CD4-positive, CD25-positive, alpha-beta regulatory T cell (primary cell): Measurements from ENCODE around the gene FGFR3. TPM values are rescaled to one million over a fixed set of nuclear protein-coding genes. Genes with fewer than 3 reads are reported as not detected.

Experiments
- ATAC-seq, 2 donors: fragments of 150-1000 bp; cut with Tn5 transposase; one replicate each; pipeline ENCODE4 v1.10.0; 2021; ENCODE audit warnings: low read depth in 2 of 2, moderate number of reproducible peaks in 2 of 2, moderate library complexity in 1 of 2
- DNase-seq, 3 donors: peaks; one replicate each; pipeline versions ENCODE4 v3.0.0 to v3.0.0-alpha.2; 2012 to 2022; ENCODE audit warnings: mixed read lengths in 1 of 3
- H3K27ac ChIP-seq: one replicate; pipeline ENCODE4 v1.7.0; 2013; ENCODE audit warnings: mild to moderate bottlenecking, low read length; ENCODE audit not compliant: insufficient read depth, poor library complexity, severe bottlenecking
- H3K27me3 ChIP-seq: one replicate; pipeline ENCODE4 v1.7.0; 2013; ENCODE audit warnings: low read length; ENCODE audit not compliant: control insufficient read depth, insufficient read depth
- H3K36me3 ChIP-seq: one replicate; pipeline ENCODE4 v1.7.0; 2013; ENCODE audit warnings: mild to moderate bottlenecking, low read length, moderate library complexity; ENCODE audit not compliant: control insufficient read depth, insufficient read depth
- H3K4me1 ChIP-seq: 2 replicates; pipeline ENCODE4 v1.7.0; 2013; ENCODE audit warnings: mild to moderate bottlenecking, low read length; ENCODE audit not compliant: insufficient read depth, control insufficient read depth, poor library complexity, severe bottlenecking
- H3K4me3 ChIP-seq: one replicate; pipeline ENCODE4 v1.7.0; 2013; ENCODE audit warnings: low read depth, mild to moderate bottlenecking, low read length, moderate library complexity
- H3K9me3 ChIP-seq, 2 experiments: 1 replicate in 1 of 2; 2 replicates in 1 of 2; pipeline ENCODE4 v1.7.0; 2013; ENCODE audit warnings: low read length in 2 of 2, mild to moderate bottlenecking in 1 of 2, moderate library complexity in 1 of 2; ENCODE audit not compliant: control insufficient read depth in 2 of 2
- H3K27ac Mint-ChIP-seq, 3 donors: one replicate each; pipeline ENCODE4 v1.8.0; 2020 to 2022; ENCODE audit warnings: mild to moderate bottlenecking in 3 of 3, mixed read lengths in 3 of 3, moderate library complexity in 2 of 3
- H3K27me3 Mint-ChIP-seq: one replicate; pipeline ENCODE4 v1.8.0; 2022; ENCODE audit warnings: mild to moderate bottlenecking, mixed read lengths
- H3K36me3 Mint-ChIP-seq: one replicate; pipeline ENCODE4 v1.8.0; 2020; ENCODE audit warnings: mixed read lengths
- H3K4me1 Mint-ChIP-seq, 4 donors: one replicate each; pipeline ENCODE4 v1.8.0; 2020 to 2022; ENCODE audit warnings: mixed read lengths in 4 of 4, mild to moderate bottlenecking in 1 of 4
- H3K4me3 Mint-ChIP-seq, 4 donors: one replicate each; pipeline ENCODE4 v1.8.0; 2020 to 2022; ENCODE audit warnings: mild to moderate bottlenecking in 4 of 4, mixed read lengths in 4 of 4, moderate library complexity in 3 of 4
- H3K9me3 Mint-ChIP-seq, 7 donors: one replicate each; pipeline ENCODE4 v1.8.0; 2020 to 2022; ENCODE audit warnings: mixed read lengths in 7 of 7, mild to moderate bottlenecking in 3 of 7, moderate library complexity in 2 of 7
- polyA plus RNA-seq, 4 donors: library from polyadenylated mRNA; unstranded; fragments of 300-500 nt; fragmentation: Illumina TruSeq; gene quantifications; one replicate each; pipeline ENCODE4 v1.2.3, GENCODE V29; 2021
- total RNA-seq: library from RNA; stranded (reverse); gene quantifications from one replicate; pipeline ENCODE4 v1.2.3, GENCODE V29; 2022

FGFR3 gene
- total and polyA plus RNA-seq, 5 donors from 2014 or later, result 0.25 TPM; not detected in 4

GRCh38 chr4:1783015-1783414 is 10.1 kb upstream of the FGFR3 start:
- no peak overlapping the region for H3K27ac ChIP-seq
- no peaks in the 10 kb centered on the region for H3K36me3 ChIP-seq
- H3K4me1 ChIP-seq, result no peaks in the 10 kb centered on the region
- Mint-ChIP-seq H3K36me3 (no peaks in the 10 kb centered on the region), H3K27me3 (no peaks in the 10 kb centered on the region), H3K4me3 (no peak overlapping the region), H3K4me1 (no peaks in the 10 kb centered on the region), H3K9me3 (no peaks in the 10 kb centered on the region), H3K27ac (no peak overlapping the region)
- ATAC-seq (no peak), DNase-seq (no peak)
- H3K27me3 ChIP-seq, result no peaks in the 10 kb centered on the region
- H3K4me3 ChIP-seq, result no peak overlapping the region
- no peaks in the 10 kb centered on the region for H3K9me3 ChIP-seq

GRCh38 chr4:1783970-1784369 is 9.1 kb upstream of the FGFR3 start:
- Histone ChIP-seq H3K27me3 (no peaks in the 10 kb centered on the region), H3K4me3 (no peak overlapping the region), H3K36me3 (no peaks in the 10 kb centered on the region), H3K4me1 (no peaks in the 10 kb centered on the region), H3K9me3 (no peaks in the 10 kb centered on the region), H3K27ac (no peak overlapping the region)
- ATAC-seq (no peak), DNase-seq (no peak)
- Mint-ChIP-seq H3K9me3 (no peaks in the 10 kb centered on the region), H3K4me3 (no peak overlapping the region), H3K4me1 (no peaks in the 10 kb centered on the region), H3K27me3 (no peaks in the 10 kb centered on the region), H3K36me3 (no peaks in the 10 kb centered on the region), H3K27ac (no peak overlapping the region)

GRCh38 chr4:1784395-1784788 is 8.7 kb upstream of the FGFR3 start:
- no peak overlapping the region for H3K4me3 ChIP-seq
- Mint-ChIP-seq H3K27ac (no peak overlapping the region), H3K4me1 (no peaks in the 10 kb centered on the region), H3K36me3 (no peaks in the 10 kb centered on the region), H3K27me3 (no peaks in the 10 kb centered on the region), H3K9me3 (no peaks in the 10 kb centered on the region), H3K4me3 (no peak overlapping the region)
- DNase-seq, result no peak
- no peak for ATAC-seq
- no peaks in the 10 kb centered on the region for H3K27me3 ChIP-seq
- H3K9me3 ChIP-seq, result no peaks in the 10 kb centered on the region
- no peaks in the 10 kb centered on the region for H3K4me1 ChIP-seq
- H3K36me3 ChIP-seq, result no peaks in the 10 kb centered on the region
- H3K27ac ChIP-seq, result no peak overlapping the region

GRCh38 chr4:1784789-1785591 is 8.1 kb upstream of the FGFR3 start:
- Histone ChIP-seq H3K4me3 (no peak overlapping the region), H3K4me1 (no peaks in the 10 kb centered on the region), H3K9me3 (no peaks in the 10 kb centered on the region), H3K27ac (no peak overlapping the region), H3K27me3 (no peaks in the 10 kb centered on the region), H3K36me3 (no peaks in the 10 kb centered on the region)
- H3K36me3 Mint-ChIP-seq, result no peaks in the 10 kb centered on the region
- ATAC-seq (no peak), DNase-seq (no peak)
- H3K27me3 Mint-ChIP-seq, result no peaks in the 10 kb centered on the region
- no peak overlapping the region for H3K27ac Mint-ChIP-seq
- no peaks in the 10 kb centered on the region for H3K9me3 Mint-ChIP-seq
- no peaks in the 10 kb centered on the region for H3K4me1 Mint-ChIP-seq
- H3K4me3 Mint-ChIP-seq, result no peak overlapping the region

GRCh38 chr4:1785592-1785991 is 7.5 kb upstream of the FGFR3 start:
- H3K4me3 Mint-ChIP-seq, result no peak overlapping the region
- DNase-seq, result no peak
- Histone ChIP-seq H3K36me3 (no peaks in the 10 kb centered on the region), H3K4me1 (no peaks in the 10 kb centered on the region), H3K27ac (no peak overlapping the region), H3K4me3 (no peak overlapping the region), H3K27me3 (no peaks in the 10 kb centered on the region), H3K9me3 (no peaks in the 10 kb centered on the region)
- H3K27me3 Mint-ChIP-seq, result peaks cover 5% of the 10 kb centered on the region
- H3K36me3 Mint-ChIP-seq, result no peaks in the 10 kb centered on the region
- no peak for ATAC-seq
- no peaks in the 10 kb centered on the region for H3K9me3 Mint-ChIP-seq
- H3K4me1 Mint-ChIP-seq, result no peaks in the 10 kb centered on the region
- no peak overlapping the region for H3K27ac Mint-ChIP-seq

GRCh38 chr4:1786544-1787362 is 6.3 kb upstream of the FGFR3 start:
- no peaks in the 10 kb centered on the region for H3K4me1 ChIP-seq
- H3K27ac Mint-ChIP-seq, result no peak overlapping the region
- DNase-seq, result no peak
- H3K4me3 Mint-ChIP-seq, result no peak overlapping the region
- H3K36me3 Mint-ChIP-seq, result no peaks in the 10 kb centered on the region
- H3K4me3 ChIP-seq, result no peak overlapping the region
- peaks cover 0 to 2% (median 0%) of the 10 kb centered on the region in 7 donors for H3K9me3 Mint-ChIP-seq
- no peaks in the 10 kb centered on the region for H3K27me3 ChIP-seq
- H3K9me3 ChIP-seq, result no peaks in the 10 kb centered on the region
- no peak for ATAC-seq
- H3K27me3 Mint-ChIP-seq, result peaks cover 14% of the 10 kb centered on the region
- no peaks in the 10 kb centered on the region for H3K36me3 ChIP-seq
- peaks cover 0 to 3% (median 0%) of the 10 kb centered on the region in 4 donors for H3K4me1 Mint-ChIP-seq
- H3K27ac ChIP-seq, result no peak overlapping the region

- no peak overlapping the region for H3K27ac ChIP-seq
- H3K36me3 ChIP-seq, result no peaks in the 10 kb centered on the region
- no peak overlapping the region for H3K4me3 ChIP-seq
- DNase-seq (no peak), ATAC-seq (no peak)
- Mint-ChIP-seq H3K36me3 (no peaks in the 10 kb centered on the region), H3K9me3 (peaks cover 0 to 2% (median 0%) of the 10 kb centered on the region in 7 donors), H3K4me1 (peaks cover 0 to 5% (median 0%) of the 10 kb centered on the region in 4 donors), H3K27ac (peak overlapping the region in 1 of 3 donors; percentile 40), H3K27me3 (peaks cover 14% of the 10 kb centered on the region), H3K4me3 (no peak overlapping the region)
- H3K27me3 ChIP-seq, result no peaks in the 10 kb centered on the region
- H3K4me1 ChIP-seq, result no peaks in the 10 kb centered on the region
- H3K9me3 ChIP-seq, result no peaks in the 10 kb centered on the region
Measured at GRCh38 chr4:1787411-1788077, 5.5 kb upstream of the FGFR3 start.
